Measurements from ENCODE around the gene TBC1D4.

Gene TBC1D4

DNA sequence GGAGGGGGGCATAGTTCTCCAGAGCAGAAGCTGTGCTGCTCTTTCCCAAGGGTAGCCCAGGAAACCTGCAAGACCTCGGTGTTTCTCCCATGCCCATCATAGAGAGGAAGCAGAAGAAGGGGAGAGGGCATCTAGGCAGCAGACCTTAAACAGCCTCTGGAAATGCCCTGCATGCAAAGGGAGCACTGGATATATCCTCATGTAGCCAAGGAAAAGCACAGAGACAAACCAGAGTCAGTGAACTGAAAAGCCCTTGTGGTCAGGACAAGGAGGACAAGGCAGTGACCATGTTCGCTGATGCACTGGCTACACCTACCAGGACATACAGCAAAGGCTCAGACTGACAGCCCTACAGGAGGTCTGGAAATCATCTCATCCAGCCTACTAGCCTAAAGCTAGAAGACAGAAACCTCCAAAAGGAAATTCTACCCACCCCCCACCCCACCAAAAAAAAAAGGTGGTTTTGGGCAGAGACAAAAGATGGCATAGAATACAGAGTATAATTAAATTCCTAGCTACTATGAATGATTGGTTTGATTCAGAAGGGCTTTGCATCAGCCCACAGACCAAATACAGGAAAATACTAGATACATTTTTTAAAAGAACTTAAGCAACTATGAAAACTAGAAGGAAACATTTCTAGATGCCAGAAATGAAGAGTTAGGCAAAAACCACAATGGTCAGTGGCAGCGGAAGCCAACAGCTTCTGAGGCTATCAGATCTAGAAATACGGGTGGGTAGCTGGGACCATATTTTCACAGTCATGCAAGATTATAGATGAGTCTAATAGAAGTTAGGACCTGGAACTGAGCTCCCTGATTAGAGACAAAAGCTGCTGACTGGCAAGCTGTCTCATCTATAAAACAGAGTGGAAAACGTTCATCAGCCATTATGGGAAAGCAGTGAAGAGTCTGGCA, 4.4 kb upstream of the TBC1D4 start:
- no peak for DNase-seq

DNA sequence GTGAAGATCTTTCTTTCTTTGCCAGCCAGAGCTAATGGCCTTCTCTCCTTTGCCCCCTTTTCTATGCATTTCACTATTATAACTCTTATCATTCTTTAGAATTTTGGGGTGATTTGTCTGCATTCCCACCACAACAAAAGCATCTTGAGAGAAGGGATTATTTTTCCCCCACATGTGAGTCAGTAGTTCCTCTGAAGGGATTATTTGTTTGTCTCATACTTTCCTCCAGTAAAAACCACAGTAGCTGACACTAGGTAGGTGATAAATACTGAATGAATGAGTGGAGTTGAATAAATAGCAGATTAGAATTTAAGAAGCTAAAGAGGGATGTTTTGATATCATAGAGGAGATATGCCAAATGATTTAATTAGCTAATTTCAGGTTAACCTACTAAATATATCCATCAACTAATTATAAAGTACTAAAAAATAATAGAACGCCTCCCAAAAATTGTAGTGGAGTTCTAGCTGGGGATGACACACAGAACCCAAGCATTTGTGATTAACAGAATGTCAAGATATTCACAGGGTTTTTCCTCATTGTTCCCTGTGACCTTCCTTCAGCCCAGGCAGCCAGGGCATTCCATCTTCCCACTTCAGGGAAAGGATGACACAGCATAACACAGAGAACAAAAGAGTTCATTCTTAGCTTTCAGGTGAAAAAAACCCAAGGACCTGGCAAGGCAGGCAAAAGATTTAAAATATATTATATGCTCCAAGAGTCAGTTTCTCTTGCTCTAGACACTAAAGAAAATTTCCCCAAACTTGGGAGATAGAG, 3.5 kb upstream of the TBC1D4 start:
- no peak for DNase-seq

DNA sequence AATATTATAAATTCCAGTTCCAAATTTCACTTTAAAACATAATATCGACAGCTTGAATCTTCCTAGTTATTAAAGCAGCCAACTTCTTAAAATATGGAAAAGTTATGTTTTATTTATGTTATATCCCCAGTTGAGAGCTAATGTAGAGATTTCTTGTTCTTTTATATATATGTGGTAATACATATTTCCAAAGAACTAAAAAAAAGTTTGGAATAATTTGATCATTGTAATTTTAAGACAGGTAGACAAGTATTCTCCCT, 781 bp upstream of the TBC1D4 start:
- no peak for DNase-seq

DNA sequence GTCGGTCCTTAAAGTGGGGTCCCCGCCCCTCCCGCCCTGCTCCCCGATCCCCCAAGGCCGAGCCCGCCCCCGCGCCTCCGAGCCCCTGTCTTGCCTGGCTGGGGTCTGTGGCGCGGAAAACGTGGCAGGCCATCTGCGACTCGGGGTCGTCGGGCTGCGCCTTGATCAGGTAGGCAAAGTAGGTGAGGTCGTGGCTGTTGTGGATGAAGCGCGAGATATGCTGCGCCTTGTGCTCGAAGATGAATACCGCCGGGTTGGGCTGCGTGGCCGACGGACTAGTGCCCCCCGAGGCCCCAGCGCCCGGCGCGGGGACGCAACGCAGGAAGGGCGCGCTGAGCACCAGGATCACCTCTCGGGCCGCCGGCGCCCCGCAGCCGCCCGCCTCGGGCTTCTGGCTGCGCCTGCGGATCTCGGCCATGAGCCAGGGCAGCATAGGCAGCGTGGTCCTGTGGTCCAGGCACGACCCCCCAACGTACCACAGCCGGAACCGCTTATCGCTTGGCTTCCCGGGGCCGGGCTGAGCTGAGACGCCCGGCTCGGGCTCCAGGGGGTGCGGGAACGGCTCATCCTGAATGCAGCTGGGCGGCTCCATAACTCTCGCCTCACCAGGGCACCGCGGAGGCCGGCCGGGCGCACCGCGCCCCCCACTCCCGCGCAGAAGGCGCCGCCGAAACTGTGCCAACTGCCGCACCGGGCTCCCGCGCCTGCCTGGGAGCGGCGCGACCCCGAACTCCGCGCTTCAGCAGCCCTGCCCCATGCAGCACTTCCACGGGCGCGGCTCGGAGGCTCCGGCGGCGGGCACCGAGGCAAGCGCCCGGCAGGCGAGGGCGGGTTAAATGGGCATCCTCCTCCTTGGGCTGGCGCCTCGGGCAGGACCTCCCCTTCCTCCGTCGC, 546 bp downstream of the TBC1D4 start:
- DNase-seq = no peak

DNA sequence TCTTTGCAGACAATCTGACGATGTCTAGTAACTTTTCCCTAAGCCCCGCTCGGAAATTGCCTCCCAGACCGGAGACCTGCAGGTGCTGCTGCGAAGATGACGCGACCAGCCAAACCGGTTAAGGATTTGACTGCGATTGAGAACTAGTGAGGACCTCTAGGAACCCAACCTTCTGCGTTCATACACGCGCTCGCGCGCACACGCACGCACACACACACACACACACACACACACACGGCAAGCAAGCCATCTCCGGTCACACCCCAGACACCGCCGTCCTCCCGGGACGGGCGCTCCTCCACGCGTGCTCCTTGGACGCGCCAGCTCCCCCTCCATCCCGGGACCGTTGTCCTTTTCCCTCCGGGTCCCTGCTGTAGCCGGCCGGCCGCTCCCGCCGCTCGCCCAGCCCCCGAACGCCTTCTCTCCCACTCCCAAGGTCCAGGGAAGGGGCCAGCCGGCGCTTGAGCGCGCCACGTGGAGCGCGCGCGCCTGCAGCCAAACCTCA, 1.2 kb downstream of the TBC1D4 start:
- DNase-seq = peak; percentile 51

DNA sequence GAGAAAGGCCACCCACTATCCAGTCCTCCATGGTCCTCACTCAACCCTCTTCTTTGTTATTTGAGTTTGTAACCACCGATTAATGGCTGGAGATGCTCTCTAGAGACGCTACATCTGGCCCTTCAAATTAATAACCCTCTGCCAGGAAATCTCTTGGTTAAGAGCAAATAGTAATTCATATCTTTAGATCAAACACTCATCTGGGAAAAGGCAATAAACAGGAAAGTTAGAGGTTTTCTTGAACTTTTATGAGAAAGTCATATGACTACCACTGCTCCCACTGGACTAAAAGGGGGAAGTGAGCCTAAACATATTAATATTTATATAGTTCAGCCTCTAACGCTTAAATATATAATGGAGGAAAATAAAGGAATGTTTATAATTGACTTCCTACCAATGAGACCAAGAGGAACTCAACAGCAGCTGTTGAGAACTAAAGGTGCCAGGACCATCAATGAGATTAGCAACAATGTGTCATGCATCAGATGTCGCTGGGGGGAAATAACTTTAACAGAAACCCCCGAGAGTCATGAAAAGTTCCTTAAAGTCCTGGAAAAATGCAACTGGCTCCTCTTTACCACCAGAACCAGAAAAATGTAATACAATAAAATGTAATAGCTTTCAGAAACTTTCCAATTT, 2.7 kb downstream of the TBC1D4 start:
- DNase-seq = no peak

DNA sequence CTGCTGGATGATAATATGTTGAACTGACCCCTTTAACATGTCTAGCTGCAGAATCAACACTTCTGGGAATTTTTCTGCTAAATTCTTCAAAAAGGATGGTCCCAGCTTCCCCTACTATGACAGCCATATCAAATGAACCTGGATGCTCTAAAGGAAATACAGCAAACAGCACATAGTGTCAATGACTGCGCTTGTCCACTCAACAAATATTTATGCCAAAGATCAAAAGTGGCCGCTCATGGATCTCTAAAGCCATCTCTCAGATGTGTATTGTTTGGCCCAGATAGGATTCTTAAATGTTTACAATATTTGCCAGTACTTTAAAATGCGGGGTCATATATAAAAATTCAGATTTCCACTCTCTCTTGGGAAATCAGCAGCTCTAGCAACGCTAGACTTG, 3.3 kb downstream of the TBC1D4 start:
- DNase-seq = no peak

DNA sequence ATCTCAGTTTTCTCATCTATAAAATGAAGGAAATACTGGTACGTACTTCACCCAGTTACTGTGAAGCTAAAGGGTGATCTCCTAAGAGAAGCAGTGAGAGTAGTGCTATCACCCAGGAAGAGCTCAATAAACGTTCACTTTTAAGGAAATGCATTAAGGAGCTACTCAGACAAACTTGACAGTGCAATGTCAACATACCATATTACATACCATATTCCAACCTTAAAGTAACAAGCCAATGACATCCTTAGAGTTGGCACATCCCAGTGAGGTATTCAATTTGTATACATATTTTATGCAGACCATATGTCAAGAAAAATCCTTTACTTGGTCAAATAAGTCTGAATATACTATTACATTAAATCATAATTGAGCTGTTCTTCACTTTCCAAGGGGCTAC, 7.0 kb downstream of the TBC1D4 start:
- no peak for DNase-seq

DNA sequence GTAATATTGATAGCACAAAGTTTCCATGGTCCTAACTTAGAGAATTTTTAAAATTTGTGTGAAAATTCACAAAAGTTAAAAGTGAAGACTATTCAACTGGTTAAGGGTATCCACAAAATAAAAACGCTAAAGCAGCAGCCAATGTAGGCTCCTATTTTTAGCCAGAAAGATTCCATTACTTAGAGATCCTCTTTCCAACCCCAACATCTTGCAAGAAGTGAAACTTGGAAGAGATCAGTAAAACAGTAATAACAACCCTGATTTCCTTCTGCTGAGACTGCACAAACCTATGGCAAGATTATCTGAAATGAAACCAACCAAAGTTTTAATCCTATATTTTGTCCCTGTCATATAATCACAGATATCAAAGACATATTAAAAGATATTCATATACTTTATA, 8.5 kb downstream of the TBC1D4 start:
- DNase-seq = no peak

DNA sequence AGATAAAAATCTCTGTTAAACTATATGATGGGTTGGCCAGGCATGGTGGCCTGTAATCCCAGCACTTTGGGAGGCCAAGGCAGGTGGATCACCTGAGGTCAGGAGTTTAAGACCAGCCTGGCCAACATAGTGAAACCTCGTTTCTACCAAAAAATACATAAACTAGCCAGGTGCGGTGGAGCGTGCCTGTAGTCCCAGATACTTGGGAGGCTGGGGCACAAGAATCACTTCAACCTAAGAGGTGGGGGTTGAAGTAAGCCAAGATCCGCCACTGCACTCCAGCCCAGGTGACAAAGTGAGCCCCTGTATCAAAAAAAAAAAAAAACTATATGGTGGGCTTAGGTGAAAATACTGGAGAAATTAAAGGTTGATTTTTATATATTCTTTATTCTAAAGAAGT, 11.3 kb downstream of the TBC1D4 start:
- no peak for DNase-seq

DNA sequence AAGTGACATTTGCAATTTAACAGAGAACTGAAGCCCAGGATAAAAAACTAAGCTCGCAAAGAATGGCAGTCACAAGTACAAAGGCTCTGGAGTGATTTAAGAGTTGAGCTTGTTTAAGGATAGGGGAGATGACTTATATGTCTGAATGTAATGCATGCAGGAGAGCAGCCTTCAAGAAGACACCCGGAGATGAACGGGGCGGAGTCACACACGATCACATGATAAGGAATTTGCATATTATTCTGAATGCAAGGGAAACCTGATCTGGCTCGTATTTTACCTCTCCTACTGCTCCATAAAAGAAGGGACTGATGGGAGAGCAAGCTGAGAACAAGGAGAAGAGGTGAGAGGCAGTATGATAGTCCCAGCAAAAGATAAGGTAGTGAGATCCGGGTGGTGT, 12.9 kb downstream of the TBC1D4 start:
- DNase-seq = no peak

DNA sequence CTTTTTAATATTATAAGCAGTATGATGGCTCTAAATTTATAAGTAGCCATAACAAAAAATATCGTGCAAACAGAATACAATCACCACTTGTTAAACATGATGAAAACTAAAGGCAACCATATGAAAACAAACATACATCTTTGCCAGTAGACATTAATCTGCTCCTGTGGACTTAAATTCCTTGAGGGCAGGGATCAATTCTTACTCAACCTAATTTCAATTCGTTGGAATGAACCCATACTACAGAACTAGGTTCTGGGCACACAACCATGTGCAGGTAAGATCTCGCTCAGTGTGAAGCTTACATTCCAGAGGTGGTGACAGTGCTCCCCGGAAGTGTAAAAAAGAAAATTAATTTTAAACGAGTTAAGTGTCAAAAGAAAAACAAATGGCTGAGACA, 13.4 kb downstream of the TBC1D4 start:
- DNase-seq = no peak

DNA sequence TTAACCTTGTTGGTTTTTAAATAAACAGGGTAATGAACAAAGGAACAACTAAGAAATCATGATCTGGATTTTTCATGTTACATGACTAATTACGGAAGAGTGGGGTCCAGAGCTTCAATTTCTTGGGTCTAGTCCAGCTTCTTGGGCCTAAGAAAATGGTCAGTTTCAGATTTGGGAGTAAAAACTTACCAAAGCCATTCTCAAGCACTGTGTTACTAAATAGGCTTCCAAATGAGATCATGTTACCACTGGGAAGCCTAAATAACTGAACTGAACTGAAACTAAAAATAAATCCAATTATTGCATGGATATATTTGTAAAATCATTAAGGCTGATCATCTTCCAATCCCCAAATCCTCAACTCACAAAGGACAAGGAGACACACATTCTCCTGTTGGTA, 13.9 kb downstream of the TBC1D4 start:
- no peak for DNase-seq

DNA sequence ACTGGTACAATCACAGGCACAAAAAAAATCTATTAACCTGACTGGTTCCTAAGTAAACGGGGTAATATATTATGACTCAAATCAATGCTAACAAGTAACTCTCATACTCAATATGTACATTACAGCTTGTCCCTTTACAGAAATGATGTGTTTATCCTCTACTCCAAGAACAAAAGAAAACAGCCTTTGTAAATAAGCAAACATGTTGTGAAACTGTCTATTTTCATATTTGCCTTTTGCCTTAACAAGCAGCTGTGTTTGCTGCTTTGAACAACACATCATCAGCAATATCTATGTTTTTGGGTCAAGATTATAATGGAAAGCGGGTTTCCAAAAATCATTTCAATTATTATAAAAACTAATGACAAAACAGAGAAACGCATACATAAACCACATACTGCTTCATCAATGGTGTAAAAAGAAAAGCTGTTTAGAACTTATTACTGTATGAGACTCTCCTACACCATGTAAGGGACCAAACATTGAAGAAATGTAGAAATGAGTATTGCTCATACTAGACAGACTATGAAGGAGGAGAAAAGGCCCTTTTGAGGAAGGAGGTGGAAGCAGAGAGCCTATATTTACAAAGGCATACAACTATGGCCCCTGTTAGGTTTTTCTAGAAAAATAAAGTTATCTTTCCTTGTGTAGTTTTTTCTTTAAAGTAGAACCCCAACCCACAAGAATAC, 14.8 kb downstream of the TBC1D4 start:
- DNase-seq = no peak

DNA sequence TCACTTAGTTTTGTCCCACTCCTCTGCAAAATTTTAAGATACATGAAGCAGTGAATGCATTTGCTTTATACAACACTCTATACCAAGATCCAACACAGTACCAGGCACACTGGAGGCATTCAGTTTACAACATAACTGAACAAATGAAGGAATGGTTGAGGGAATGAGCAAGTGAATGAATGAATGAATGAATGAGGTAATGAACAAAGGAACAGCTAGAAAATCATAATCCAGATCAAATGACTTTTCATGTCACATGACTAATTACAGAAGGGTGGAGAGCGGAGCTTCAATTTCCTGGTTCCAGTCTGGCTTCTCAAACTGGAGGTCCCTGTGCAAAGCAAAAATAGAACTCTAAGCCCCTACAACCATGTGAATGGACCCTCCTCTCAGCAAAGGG, 16.7 kb downstream of the TBC1D4 start:
- DNase-seq = no peak

DNA sequence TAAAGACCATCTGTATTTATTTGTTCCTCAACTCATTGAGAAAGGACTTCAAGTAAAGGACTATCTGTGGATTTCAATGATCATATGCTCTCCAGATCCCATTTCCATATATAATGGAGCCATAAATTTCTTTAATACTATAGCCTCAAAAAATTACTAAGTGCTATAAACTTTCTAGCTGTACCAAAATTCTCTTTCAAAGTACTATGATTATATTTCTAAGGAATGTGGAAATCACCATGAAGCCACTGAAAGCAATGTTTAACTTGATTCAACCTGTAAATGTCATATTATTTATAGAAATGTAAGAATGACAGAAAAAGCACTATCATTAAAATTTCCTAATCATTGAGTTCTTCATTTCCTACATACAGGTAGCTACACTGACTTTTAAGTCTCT, 20.7 kb downstream of the TBC1D4 start:
- DNase-seq = no peak

DNA sequence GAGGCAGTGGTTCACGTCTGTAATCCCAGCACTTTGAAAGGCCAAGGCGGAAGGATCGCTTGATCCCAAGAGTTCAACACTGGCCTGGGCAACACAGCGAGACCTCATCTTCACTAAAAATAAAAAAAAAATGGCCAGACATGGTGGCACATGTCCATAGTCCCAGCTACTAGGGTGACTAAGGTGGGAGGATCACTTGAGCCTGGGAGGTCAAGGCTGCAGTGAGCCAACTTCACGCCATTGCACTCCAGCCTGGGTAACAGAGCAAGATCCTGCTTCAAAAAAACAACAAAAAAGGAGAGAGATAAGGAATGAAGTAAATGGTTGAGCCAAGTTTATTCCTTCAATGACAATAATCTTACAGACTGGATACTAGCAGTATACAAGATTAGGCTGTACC, 21.3 kb downstream of the TBC1D4 start:
- DNase-seq = no peak

DNA sequence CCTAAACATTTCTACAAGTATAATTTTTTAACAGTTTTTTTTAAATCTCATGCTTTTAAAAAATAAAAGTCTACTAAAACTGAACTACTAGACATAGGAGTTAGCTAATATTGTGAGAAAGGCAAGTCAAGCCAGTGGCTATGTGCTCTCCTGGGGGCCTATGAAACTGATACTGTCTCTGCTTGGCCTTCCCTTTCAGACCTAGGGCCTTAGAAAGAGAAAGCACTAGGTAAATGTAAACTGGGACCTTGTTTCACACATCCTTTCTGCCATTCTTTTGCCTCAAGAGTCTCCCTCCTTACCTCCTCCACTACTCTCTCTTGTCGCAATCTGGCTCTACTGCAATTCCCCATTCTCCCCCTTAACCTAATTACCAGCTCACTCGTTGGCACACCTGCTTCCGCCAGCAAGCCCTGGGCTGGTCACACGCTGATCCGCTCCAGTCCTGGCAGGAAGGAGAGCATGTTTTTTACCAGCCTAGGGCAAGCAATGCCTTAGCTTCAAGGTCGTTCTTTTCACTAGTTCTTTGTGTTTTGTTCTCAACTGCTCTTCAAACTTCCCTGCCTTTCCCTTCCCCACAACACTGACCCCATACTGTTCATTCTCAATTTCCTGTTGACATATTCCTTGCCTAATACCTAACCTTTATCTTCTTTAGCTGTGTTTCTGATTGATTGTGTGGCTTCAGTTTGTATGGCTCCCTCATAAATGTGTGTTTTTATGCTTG, 23.1 kb downstream of the TBC1D4 start:
- DNase-seq = peak; percentile 6

DNA sequence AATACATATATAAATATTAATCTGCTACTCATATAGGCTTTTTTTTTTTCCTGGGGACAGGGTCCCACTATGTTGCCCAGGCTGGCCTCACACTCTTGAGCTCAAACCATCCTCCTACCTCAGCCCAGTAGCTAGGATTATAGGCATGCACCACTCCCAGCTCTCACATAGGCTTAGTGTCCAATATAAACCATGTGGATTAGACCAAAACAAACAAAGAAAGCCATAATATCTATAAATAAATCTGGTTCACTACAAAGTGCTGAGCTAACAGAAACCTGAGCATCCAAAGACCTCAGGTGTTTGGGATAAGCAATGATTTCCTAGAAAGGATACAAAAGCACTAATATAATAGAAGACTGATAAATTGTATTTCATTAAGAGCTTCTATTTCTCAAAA, 26.0 kb downstream of the TBC1D4 start:
- DNase-seq = no peak

DNA sequence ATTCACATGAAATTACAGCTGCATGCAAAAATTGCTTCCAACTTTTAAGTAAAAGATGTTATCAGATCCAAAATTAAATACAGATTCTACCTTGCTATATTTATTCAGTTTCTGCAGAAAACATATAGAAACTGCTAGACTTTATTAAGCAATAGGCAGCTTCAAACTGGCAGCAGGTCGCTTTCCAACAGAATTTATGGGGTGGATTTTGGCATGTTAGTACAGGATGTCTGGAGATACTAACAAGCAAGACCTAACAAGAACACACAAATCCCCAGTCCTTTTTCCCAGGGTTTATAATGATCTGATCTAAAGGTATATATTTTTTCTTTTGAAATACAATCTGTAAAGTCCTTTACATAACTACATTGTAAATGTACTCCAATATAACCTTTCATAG, 27.5 kb downstream of the TBC1D4 start:
- no peak for DNase-seq

DNA sequence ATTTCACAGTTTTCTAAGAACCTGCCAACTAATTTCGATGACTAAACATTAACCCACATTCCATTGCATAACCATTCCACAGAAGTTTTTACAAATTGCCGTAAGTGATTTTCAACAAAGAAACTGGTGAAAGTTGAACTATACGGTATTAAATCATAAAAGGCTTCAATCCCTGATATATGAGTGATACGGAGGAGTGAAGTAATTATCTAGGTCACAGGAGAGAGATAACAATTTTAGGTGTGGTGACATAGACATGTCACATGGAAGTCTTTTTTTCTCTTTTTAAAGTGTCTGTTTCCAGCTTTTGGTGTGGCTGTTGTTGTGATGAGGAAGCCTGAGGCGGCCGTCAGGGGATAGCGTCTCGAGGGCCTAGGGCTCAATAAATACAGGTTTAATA, 29.4 kb downstream of the TBC1D4 start:
- no peak for DNase-seq

DNA sequence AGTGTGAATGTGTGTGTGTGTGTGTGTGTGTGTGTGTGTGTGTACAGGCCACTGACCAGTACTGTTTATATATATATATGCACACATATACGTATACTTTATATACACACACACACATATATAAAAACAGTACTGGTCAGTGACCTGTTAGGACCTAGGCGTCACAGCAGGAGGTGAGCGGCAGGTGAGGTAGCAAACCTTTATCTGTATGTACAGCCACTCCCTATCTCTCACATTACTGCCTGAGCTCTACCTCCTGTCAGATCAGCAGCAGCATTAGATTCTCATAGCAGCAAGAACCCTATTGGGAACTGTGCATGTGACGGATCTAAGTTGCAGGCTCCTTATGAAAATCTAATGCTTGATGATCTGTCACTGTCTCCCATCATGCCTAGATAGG, 34.5 kb downstream of the TBC1D4 start:
- DNase-seq = no peak
